ENCODE measurements around the gene GUCA1A. TPM values are rescaled to one million over a fixed set of nuclear protein-coding genes. Genes with fewer than 3 reads are reported as not detected.

GUCA1A gene
- total RNA-seq, 4 donors from 2014 or later: not detected

GRCh38 chr6:42138190-42138589 lies 35.0 kb upstream of the GUCA1A start:
- Histone ChIP-seq H3K27me3 (peaks cover 16 to 21% (median 18%) of the 10 kb centered on the region in 3 donors), H3K4me3 (no peak overlapping the region), H3K9me3 (no peaks in the 10 kb centered on the region), H3K36me3 (no peaks in the 10 kb centered on the region), H3K4me1 (peaks cover 0 to 12% of the 10 kb centered on the region in 2 donors), H3K27ac (no peak overlapping the region)
- in situ Hi-C loops (cut with MboI; ENCODE audit: low sequenced_read_pairs in 4 of 4) (no loop called here), intact Hi-C loops (cut with DNase I; ENCODE audit: low total_unique reads) (no loop called here)
- TF ChIP-seq CTCF (IDR thresholded peaks at IDR 0.05 in 4 of 5, conservative IDR thresholded peaks at IDR 0.05 in 1 of 5) (no peak), POLR2A (IDR thresholded peaks at IDR 0.05) (no peak)
- DNase-seq (no peak), ATAC-seq (no peak)

DNA sequence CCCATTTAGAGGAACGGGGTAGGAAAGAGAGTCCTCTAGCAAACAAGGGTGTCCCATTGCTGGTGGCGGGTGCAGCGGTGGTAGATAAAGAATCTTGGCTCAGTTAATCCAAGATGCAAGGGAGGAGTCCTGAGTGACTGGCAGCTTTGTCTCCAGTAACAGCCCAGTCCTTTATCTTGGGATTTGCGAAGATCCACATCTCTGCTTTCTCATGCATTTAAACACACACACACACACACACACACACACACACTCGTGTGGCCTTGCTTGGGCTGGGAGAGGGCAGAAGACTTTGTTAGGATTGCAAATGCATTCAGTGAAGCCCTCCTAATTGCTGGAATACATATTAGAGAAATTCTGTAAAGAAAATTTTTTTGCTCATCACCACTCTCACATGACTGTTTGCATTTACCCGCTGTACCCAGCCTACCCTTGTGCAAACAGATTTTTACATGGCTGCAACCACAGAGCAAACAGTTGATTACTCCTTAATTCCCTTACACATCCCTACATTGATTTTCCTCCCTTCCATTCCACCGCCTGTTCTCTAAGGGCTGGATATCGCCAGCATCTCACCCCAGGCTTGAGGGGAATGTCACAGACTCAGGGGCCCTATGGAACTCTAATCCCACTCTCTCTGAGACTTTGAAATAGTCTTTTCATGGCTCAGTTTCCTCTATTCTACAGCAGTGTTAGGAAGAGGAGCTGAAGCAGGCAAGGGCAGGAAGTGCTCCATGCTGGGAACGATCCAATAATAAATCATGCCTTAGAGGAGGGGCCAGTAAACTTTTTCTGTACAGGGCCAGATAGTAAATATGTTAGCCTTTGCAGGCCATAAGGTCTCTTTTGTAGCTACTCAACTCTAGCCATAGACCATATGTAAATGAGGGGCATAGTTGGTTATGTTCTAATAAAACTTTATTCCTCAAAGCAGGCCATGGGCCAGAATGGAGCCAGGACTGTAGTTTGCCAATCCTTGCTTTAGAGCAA lies 34.2 kb upstream of the GUCA1A start:
- TF ChIP-seq POLR2A (IDR thresholded peaks at IDR 0.05) (no peak), CTCF (IDR thresholded peaks at IDR 0.05 in 4 of 5, conservative IDR thresholded peaks at IDR 0.05 in 1 of 5) (no peak)
- Histone ChIP-seq H3K27me3 (peaks cover 22 to 28% (median 26%) of the 10 kb centered on the region in 3 donors), H3K36me3 (no peaks in the 10 kb centered on the region), H3K4me3 (no peak overlapping the region), H3K4me1 (peaks cover 0 to 12% of the 10 kb centered on the region in 2 donors), H3K9me3 (no peaks in the 10 kb centered on the region), H3K27ac (no peak overlapping the region)
- intact Hi-C loops (cut with DNase I; ENCODE audit: low total_unique reads) (no loop called here), in situ Hi-C loops (cut with MboI; ENCODE audit: low sequenced_read_pairs in 4 of 4) (no loop called here)
- ATAC-seq (no peak), DNase-seq (no peak)

DNA sequence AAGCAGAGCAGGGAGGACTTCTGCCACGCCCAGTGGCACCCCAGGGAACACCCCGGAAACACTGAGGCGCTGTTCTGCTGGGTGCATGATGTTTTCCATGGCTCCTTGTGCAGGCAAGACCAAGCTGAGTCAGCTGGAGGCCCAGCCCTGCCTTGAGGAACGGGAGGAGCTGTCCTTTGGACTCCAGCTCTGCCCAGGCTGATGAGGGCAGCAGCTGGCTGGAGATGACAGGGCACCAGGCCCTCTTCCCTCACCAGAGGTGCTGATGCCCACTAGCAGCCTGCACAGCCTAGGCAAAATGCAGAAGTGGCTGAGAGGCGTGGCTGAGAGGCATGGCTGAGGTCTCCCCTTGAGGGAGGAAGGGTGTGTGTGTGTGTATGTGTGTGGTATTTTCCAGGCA lies 33.1 kb upstream of the GUCA1A start:
- ATAC-seq (no peak), DNase-seq (no peak)
- intact Hi-C loops (cut with DNase I; ENCODE audit: low total_unique reads): no loop called here
- Histone ChIP-seq H3K9me3 (no peaks in the 10 kb centered on the region), H3K4me3 (no peak overlapping the region), H3K27ac (no peak overlapping the region), H3K27me3 (peaks cover 22 to 28% (median 28%) of the 10 kb centered on the region in 3 donors), H3K4me1 (peaks cover 0 to 12% of the 10 kb centered on the region in 2 donors), H3K36me3 (no peaks in the 10 kb centered on the region)
- TF ChIP-seq CTCF (IDR thresholded peaks at IDR 0.05 in 4 of 5, conservative IDR thresholded peaks at IDR 0.05 in 1 of 5): no peak
- in situ Hi-C loops (cut with MboI; ENCODE audit: low sequenced_read_pairs in 4 of 4): no loop called here

GRCh38 chr6:42140756-42141602 lies 32.2 kb upstream of the GUCA1A start:
- Histone ChIP-seq H3K4me3 (no peak overlapping the region), H3K36me3 (no peaks in the 10 kb centered on the region), H3K27ac (no peak overlapping the region), H3K9me3 (no peaks in the 10 kb centered on the region), H3K4me1 (peaks cover 0 to 12% of the 10 kb centered on the region in 2 donors), H3K27me3 (peaks cover 22 to 28% (median 28%) of the 10 kb centered on the region in 3 donors)
- ATAC-seq (no peak), DNase-seq (no peak)
- intact Hi-C loops (cut with DNase I; ENCODE audit: low total_unique reads): no loop called here
- in situ Hi-C loops (cut with MboI; ENCODE audit: low sequenced_read_pairs in 4 of 4): no loop called here
- TF ChIP-seq CTCF (IDR thresholded peaks at IDR 0.05 in 4 of 5, conservative IDR thresholded peaks at IDR 0.05 in 1 of 5) (no peak), POLR2A (IDR thresholded peaks at IDR 0.05) (no peak)

All from gastrocnemius medialis (tissue), 4 donors.